Activated T-helper 2 cell treated with anti-CD3 and anti-CD28 coated beads, Interferon-gamma antibody, Interleukin-2, Interleukin-4, amounts not matched to agents 10 μg/mL and 5 μg/mL and 100 μg/mL, durations not matched to agents 14 hours and 24 hours and 36 hours (primary cell): ENCODE measurements around the gene INPP5E. TPM values are rescaled to one million over a fixed set of nuclear protein-coding genes. Genes with fewer than 3 reads are reported as not detected.

Source experiments
- DNase-seq: peaks from one replicate; pipeline ENCODE4 v3.0.0; 2021; ENCODE audit warnings: low spot score
- H3K27ac Mint-ChIP-seq: one replicate; pipeline ENCODE4 v1.8.0; 2021; ENCODE audit warnings: mixed read lengths
- H3K27me3 Mint-ChIP-seq: one replicate; pipeline ENCODE4 v1.8.0; 2021; ENCODE audit warnings: low read depth, mixed read lengths
- H3K36me3 Mint-ChIP-seq: one replicate; pipeline ENCODE4 v1.8.0; 2021; ENCODE audit warnings: low read depth, mixed read lengths
- H3K4me1 Mint-ChIP-seq: one replicate; pipeline ENCODE4 v1.8.0; 2021; ENCODE audit warnings: low read depth, mixed read lengths
- H3K4me3 Mint-ChIP-seq: one replicate; pipeline ENCODE4 v1.8.0; 2021; ENCODE audit warnings: low read depth, mild to moderate bottlenecking, moderate library complexity, mixed read lengths
- H3K9me3 Mint-ChIP-seq: one replicate; pipeline ENCODE4 v1.8.0; 2021; ENCODE audit warnings: mixed read lengths
- intact Hi-C: fragments of 100-400 bp; cut with micrococcal nuclease; formaldehyde crosslinking; loops from one replicate; pipeline ENCODE4 v1.15.1; 2023
- total RNA-seq: library from RNA; stranded (reverse); gene quantifications from 2 replicates; pipeline ENCODE4 v1.2.3, GENCODE V29; 2022

INPP5E gene
- total RNA-seq, 1 donor from 2014 or later = 21.8 TPM

GRCh38 chr9:136392538-136393449 lies 46.9 kb downstream of the INPP5E start:
- H3K27me3 Mint-ChIP-seq = no peaks in the 10 kb centered on the region

GRCh38 chr9:136391737-136392537 lies 47.7 kb downstream of the INPP5E start:
- Mint-ChIP-seq H3K27me3 (no peaks in the 10 kb centered on the region), H3K36me3 (peaks cover 65% of the 10 kb centered on the region), H3K9me3 (no peaks in the 10 kb centered on the region), H3K4me3 (no peak overlapping the region), H3K27ac (no peak overlapping the region), H3K4me1 (peaks cover 2% of the 10 kb centered on the region)
- intact Hi-C loops = no loop called here
- DNase-seq = no peak

More at GRCh38 chr9:136392538-136393449, 46.9 kb downstream of the INPP5E start:
- Mint-ChIP-seq H3K9me3 (no peaks in the 10 kb centered on the region), H3K27ac (no peak overlapping the region), H3K4me1 (peaks cover 2% of the 10 kb centered on the region), H3K36me3 (peaks cover 60% of the 10 kb centered on the region), H3K4me3 (no peak overlapping the region)
- intact Hi-C loops = no loop called here
- no peak for DNase-seq

GRCh38 chr9:136389396-136389795 lies 50.2 kb downstream of the INPP5E start:
- Mint-ChIP-seq H3K4me1 (peaks cover 18% of the 10 kb centered on the region), H3K9me3 (no peaks in the 10 kb centered on the region), H3K27me3 (no peaks in the 10 kb centered on the region), H3K4me3 (no peak overlapping the region), H3K27ac (no peak overlapping the region), H3K36me3 (peaks cover 69% of the 10 kb centered on the region)
- intact Hi-C loops = no loop called here
- no peak for DNase-seq

- H3K36me3 Mint-ChIP-seq = peaks cover 79% of the 10 kb centered on the region
- H3K4me3 Mint-ChIP-seq = no peak overlapping the region
- intact Hi-C loops = no loop called here
- no peaks in the 10 kb centered on the region for H3K27me3 Mint-ChIP-seq
- no peak for DNase-seq
- H3K9me3 Mint-ChIP-seq = no peaks in the 10 kb centered on the region
- no peak overlapping the region for H3K27ac Mint-ChIP-seq
- peaks cover 19% of the 10 kb centered on the region for H3K4me1 Mint-ChIP-seq
These were observed 52.4 kb downstream of the INPP5E start for GRCh38 chr9:136387217-136387616.

- H3K9me3 Mint-ChIP-seq = no peaks in the 10 kb centered on the region
- H3K27me3 Mint-ChIP-seq = no peaks in the 10 kb centered on the region
- no peak for DNase-seq
- H3K4me1 Mint-ChIP-seq = peaks cover 19% of the 10 kb centered on the region
- peaks cover 74% of the 10 kb centered on the region for H3K36me3 Mint-ChIP-seq
- no peak overlapping the region for H3K27ac Mint-ChIP-seq
- H3K4me3 Mint-ChIP-seq = no peak overlapping the region
- intact Hi-C loops = no loop called here
These were observed 53.6 kb downstream of the INPP5E start for GRCh38 chr9:136386018-136386417.

- Mint-ChIP-seq H3K4me3 (no peak overlapping the region), H3K27ac (peak overlapping the region; percentile 55), H3K9me3 (no peaks in the 10 kb centered on the region), H3K36me3 (peaks cover 72% of the 10 kb centered on the region), H3K27me3 (no peaks in the 10 kb centered on the region), H3K4me1 (peaks cover 19% of the 10 kb centered on the region)
- peak; percentile 57 for DNase-seq
- intact Hi-C loops = loop anchor here (2.0 kb wide), 1 partner anchor 18 kb away; no protein-coding TSS in a partner anchor
These were observed 54.6 kb downstream of the INPP5E start for GRCh38 chr9:136385015-136385414.

- H3K4me1 Mint-ChIP-seq = peaks cover 17% of the 10 kb centered on the region
- H3K4me3 Mint-ChIP-seq = no peak overlapping the region
- no peaks in the 10 kb centered on the region for H3K9me3 Mint-ChIP-seq
- peaks cover 58% of the 10 kb centered on the region for H3K36me3 Mint-ChIP-seq
- H3K27ac Mint-ChIP-seq = no peak overlapping the region
- no peak for DNase-seq
- intact Hi-C loops = no loop called here
- no peaks in the 10 kb centered on the region for H3K27me3 Mint-ChIP-seq
These were observed 56.2 kb downstream of the INPP5E start for GRCh38 chr9:136383436-136383835.

GRCh38 chr9:136381966-136382513 lies 57.6 kb downstream of the INPP5E start:
- no peaks in the 10 kb centered on the region for H3K9me3 Mint-ChIP-seq
- no peak for DNase-seq
- H3K4me3 Mint-ChIP-seq = no peak overlapping the region
- peaks cover 17% of the 10 kb centered on the region for H3K4me1 Mint-ChIP-seq
- intact Hi-C loops = no loop called here
- no peak overlapping the region for H3K27ac Mint-ChIP-seq
- no peaks in the 10 kb centered on the region for H3K27me3 Mint-ChIP-seq
- H3K36me3 Mint-ChIP-seq = peaks cover 47% of the 10 kb centered on the region

- intact Hi-C loops = no loop called here
- Mint-ChIP-seq H3K9me3 (no peaks in the 10 kb centered on the region), H3K27me3 (no peaks in the 10 kb centered on the region), H3K4me1 (peaks cover 17% of the 10 kb centered on the region), H3K4me3 (no peak overlapping the region), H3K36me3 (peaks cover 42% of the 10 kb centered on the region), H3K27ac (no peak overlapping the region)
- no peak for DNase-seq
These were observed 58.3 kb downstream of the INPP5E start for GRCh38 chr9:136381311-136381710.

- peaks cover 32% of the 10 kb centered on the region for H3K36me3 Mint-ChIP-seq
- H3K9me3 Mint-ChIP-seq = no peaks in the 10 kb centered on the region
- no peak overlapping the region for H3K4me3 Mint-ChIP-seq
- peaks cover 9% of the 10 kb centered on the region for H3K4me1 Mint-ChIP-seq
- DNase-seq = no peak
- intact Hi-C loops = no loop called here
- H3K27ac Mint-ChIP-seq = no peak overlapping the region
- H3K27me3 Mint-ChIP-seq = no peaks in the 10 kb centered on the region
These were observed 59.3 kb downstream of the INPP5E start for GRCh38 chr9:136380381-136380780.

GRCh38 chr9:136379891-136380290 lies 59.8 kb downstream of the INPP5E start:
- Mint-ChIP-seq H3K27ac (no peak overlapping the region), H3K36me3 (peaks cover 28% of the 10 kb centered on the region), H3K4me1 (peaks cover 6% of the 10 kb centered on the region), H3K4me3 (no peak overlapping the region), H3K9me3 (no peaks in the 10 kb centered on the region), H3K27me3 (no peaks in the 10 kb centered on the region)
- intact Hi-C loops = no loop called here
- no peak for DNase-seq

GRCh38 chr9:136379401-136379800 lies 60.2 kb downstream of the INPP5E start:
- intact Hi-C loops = no loop called here
- no peak for DNase-seq

GRCh38 chr9:136379003-136379287 lies 60.7 kb downstream of the INPP5E start:
- no peaks in the 10 kb centered on the region for H3K27me3 Mint-ChIP-seq
- DNase-seq = no peak
- intact Hi-C loops = no loop called here

More at GRCh38 chr9:136379401-136379800, 60.2 kb downstream of the INPP5E start:
- Mint-ChIP-seq H3K9me3 (no peaks in the 10 kb centered on the region), H3K27me3 (no peaks in the 10 kb centered on the region), H3K36me3 (peaks cover 28% of the 10 kb centered on the region), H3K27ac (no peak overlapping the region), H3K4me3 (no peak overlapping the region), H3K4me1 (peaks cover 2% of the 10 kb centered on the region)

More at GRCh38 chr9:136379003-136379287, 60.7 kb downstream of the INPP5E start:
- Mint-ChIP-seq H3K9me3 (no peaks in the 10 kb centered on the region), H3K36me3 (peaks cover 25% of the 10 kb centered on the region), H3K4me1 (no peaks in the 10 kb centered on the region), H3K4me3 (no peak overlapping the region), H3K27ac (no peak overlapping the region)
